DND-41 (cell line): Measurements from ENCODE around the gene RNF123.

Experiments
- ATAC-seq: fragments of 200-7000 bp; cut with Tn5 transposase; 3 replicates; pipeline ENCODE4 v1.9.1; 2021; ENCODE audit warnings: low read depth; ENCODE audit not compliant: insufficient read depth
- DNase-seq: peaks from one replicate; pipeline ENCODE4 v3.0.0-alpha.2; 2020
- H2AFZ ChIP-seq: 2 replicates; pipeline ENCODE4 v1.6.0; 2012; ENCODE audit warnings: low read depth, low read length
- H3K27ac ChIP-seq: 2 replicates; pipeline ENCODE4 v1.5.1; 2012; ENCODE audit warnings: low read length, inconsistent platforms
- H3K27me3 ChIP-seq: fragments of 200-600 bp; sonication (generic); 2 replicates; pipeline ENCODE4 v1.6.0; 2012; ENCODE audit warnings: low read length, mild to moderate bottlenecking, inconsistent platforms; ENCODE audit not compliant: insufficient read depth, poor library complexity
- H3K36me3 ChIP-seq: 2 replicates; pipeline ENCODE4 v1.5.1; 2012; ENCODE audit warnings: low read length, inconsistent platforms; ENCODE audit not compliant: insufficient read depth
- H3K4me1 ChIP-seq: 2 replicates; pipeline ENCODE4 v1.5.1; 2012; ENCODE audit warnings: mild to moderate bottlenecking, low read length; ENCODE audit not compliant: insufficient read depth
- H3K4me2 ChIP-seq: 2 replicates; pipeline ENCODE4 v1.6.0; 2012; ENCODE audit warnings: mild to moderate bottlenecking, moderate library complexity, low read length, inconsistent platforms; ENCODE audit not compliant: insufficient read depth
- H3K4me3 ChIP-seq, 2 experiments: fragments of 200-600 bp in 1 of 2; shearing (Covaris generic) in 1 of 2; 2 replicates each; pipeline ENCODE4 v1.5.1; 2012 to 2016; ENCODE audit warnings: inconsistent platforms in 2 of 2, low read length in 2 of 2, mild to moderate bottlenecking in 2 of 2, low read depth in 1 of 2, moderate library complexity in 1 of 2
- H3K79me2 ChIP-seq: 2 replicates; pipeline ENCODE4 v1.6.0; 2012; ENCODE audit warnings: low read length, inconsistent platforms; ENCODE audit not compliant: insufficient read depth
- H3K9ac ChIP-seq: 2 replicates; pipeline ENCODE4 v1.6.0; 2012; ENCODE audit warnings: low read depth, mild to moderate bottlenecking, inconsistent platforms, low read length, moderate library complexity
- H3K9me3 ChIP-seq: 2 replicates; pipeline ENCODE4 v1.5.1; 2012; ENCODE audit warnings: low read length, moderate library complexity, mild to moderate bottlenecking, inconsistent platforms; ENCODE audit not compliant: insufficient read depth, severe bottlenecking
- H4K20me1 ChIP-seq: 2 replicates; pipeline ENCODE4 v1.6.0; 2012; ENCODE audit warnings: low read length; ENCODE audit not compliant: insufficient read depth
- EZH2 ChIP-seq: IDR thresholded peaks from 3 replicates; pipeline ENCODE4 v1.6.1; 2012; ENCODE audit warnings: borderline replicate concordance, low read depth, mild to moderate bottlenecking, moderate library complexity, low read length, inconsistent platforms; ENCODE audit not compliant: severe bottlenecking
- TF ChIP-seq, protein P1 (sequence below): IDR thresholded peaks from 2 replicates; pipeline ENCODE4 v1.5.1; 2012; ENCODE audit warnings: borderline replicate concordance, low read length, moderate library complexity, mild to moderate bottlenecking; ENCODE audit not compliant: poor library complexity, severe bottlenecking; ENCODE audit errors: extremely low read depth

Gene RNF123

DNA sequence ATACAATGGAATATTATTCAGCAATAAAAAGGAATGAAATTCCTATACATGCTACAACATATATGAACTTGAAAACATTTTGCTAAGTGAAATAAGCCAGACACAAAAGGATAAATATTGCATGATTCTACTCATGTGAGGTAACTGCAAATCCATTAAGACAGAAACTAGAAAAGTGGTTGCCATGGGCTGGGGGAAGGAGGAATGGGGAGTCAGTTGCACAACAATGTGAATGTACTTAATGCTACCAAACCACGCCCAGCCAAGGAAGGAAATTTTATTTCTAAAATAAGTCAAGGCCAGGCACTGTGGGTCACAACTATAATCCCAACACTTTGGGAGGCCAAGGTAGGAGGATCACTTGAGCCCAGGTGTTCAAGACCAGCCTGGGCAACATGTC lies 44.2 kb downstream of the RNF123 start:
- Histone ChIP-seq H4K20me1 (peaks cover 4% of the 10 kb centered on the region; the same call in 1 of the 2 replicates), H3K4me3 (no peak overlapping the region), H3K36me3 (peaks cover 74% of the 10 kb centered on the region), H3K4me1 (no peaks in the 10 kb centered on the region), H3K4me2 (no peak overlapping the region), H3K9me3 (no peaks in the 10 kb centered on the region), H3K27me3 (no peaks in the 10 kb centered on the region), H3K9ac (no peak overlapping the region), H3K79me2 (peaks cover 5% of the 10 kb centered on the region; the same call in 1 of the 2 replicates), H3K27ac (no peak overlapping the region), H2AFZ (no peak overlapping the region)
- no peak for TF ChIP-seq EZH2
- TF ChIP-seq, protein P1, sequence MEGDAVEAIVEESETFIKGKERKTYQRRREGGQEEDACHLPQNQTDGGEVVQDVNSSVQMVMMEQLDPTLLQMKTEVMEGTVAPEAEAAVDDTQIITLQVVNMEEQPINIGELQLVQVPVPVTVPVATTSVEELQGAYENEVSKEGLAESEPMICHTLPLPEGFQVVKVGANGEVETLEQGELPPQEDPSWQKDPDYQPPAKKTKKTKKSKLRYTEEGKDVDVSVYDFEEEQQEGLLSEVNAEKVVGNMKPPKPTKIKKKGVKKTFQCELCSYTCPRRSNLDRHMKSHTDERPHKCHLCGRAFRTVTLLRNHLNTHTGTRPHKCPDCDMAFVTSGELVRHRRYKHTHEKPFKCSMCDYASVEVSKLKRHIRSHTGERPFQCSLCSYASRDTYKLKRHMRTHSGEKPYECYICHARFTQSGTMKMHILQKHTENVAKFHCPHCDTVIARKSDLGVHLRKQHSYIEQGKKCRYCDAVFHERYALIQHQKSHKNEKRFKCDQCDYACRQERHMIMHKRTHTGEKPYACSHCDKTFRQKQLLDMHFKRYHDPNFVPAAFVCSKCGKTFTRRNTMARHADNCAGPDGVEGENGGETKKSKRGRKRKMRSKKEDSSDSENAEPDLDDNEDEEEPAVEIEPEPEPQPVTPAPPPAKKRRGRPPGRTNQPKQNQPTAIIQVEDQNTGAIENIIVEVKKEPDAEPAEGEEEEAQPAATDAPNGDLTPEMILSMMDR, result no peak
- DNase-seq, result no peak
- ATAC-seq, result no peak

DNA sequence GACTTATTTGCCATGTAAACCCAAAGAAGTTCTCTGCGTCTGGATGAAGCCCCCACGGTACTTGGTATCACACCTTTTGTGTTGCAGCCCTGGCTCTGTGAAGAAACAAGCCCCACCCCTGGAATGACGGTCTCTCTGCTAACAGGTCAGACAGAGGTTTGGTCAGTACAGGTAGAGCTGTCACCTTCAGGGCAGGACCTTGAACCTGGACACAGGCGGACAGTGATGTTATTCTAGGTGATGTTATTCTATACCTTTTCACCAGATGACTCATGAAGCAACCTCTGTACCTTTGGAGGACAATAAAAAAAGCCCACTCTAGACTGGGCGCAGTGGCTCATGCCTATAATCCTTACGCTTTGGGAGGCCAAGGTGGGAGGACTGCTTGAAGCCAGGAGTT lies 45.4 kb downstream of the RNF123 start:
- Histone ChIP-seq H3K9ac (no peak overlapping the region), H3K4me1 (no peaks in the 10 kb centered on the region), H3K9me3 (no peaks in the 10 kb centered on the region), H3K4me3 (no peak overlapping the region), H3K4me2 (no peak overlapping the region), H2AFZ (no peak overlapping the region), H3K27me3 (no peaks in the 10 kb centered on the region), H3K36me3 (peaks cover 79% of the 10 kb centered on the region), H4K20me1 (peaks cover 5% of the 10 kb centered on the region; the same call in 1 of the 2 replicates), H3K79me2 (peaks cover 5% of the 10 kb centered on the region; the same call in 1 of the 2 replicates), H3K27ac (no peak overlapping the region)
- ATAC-seq (no peak), DNase-seq (no peak)
- TF ChIP-seq, protein P1, result no peak
- TF ChIP-seq EZH2, result no peak

DNA sequence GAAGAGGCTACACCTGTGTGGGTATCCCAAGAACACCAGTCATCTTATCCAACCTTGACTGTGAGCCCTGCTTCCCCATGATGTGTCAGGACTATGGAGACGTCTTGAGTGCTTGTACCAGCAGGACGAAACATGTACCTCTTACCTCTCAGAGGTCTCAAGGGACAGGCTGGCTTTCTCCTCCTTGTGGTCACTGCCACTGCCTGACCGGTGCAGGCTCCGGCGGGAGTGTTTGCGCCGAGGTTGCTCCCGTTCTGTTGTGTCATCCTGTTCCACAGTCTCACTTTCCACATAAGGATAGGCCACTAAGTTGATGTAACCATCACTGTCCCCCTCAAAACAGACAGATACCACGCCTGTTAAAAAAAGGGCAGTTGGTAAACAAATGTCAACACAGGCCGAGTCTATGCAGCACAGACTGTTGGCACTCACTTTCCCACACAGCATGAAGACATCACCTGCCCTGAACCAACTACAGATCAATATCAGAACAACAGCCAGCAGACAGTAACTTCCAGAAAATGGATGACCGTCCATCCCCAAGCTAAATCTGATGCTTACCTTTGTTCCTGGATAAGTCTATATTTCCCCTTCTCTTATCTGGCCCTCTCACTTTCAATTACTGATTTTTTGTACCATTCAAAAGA lies 48.8 kb downstream of the RNF123 start:
- Histone ChIP-seq H3K4me3 (no peak overlapping the region), H3K9ac (no peak overlapping the region), H3K79me2 (peaks cover 17% of the 10 kb centered on the region; the same call in 1 of the 2 replicates), H3K4me2 (no peak overlapping the region), H3K9me3 (no peaks in the 10 kb centered on the region), H4K20me1 (peaks cover 5% of the 10 kb centered on the region; the same call in 1 of the 2 replicates), H3K27ac (no peak overlapping the region), H3K4me1 (no peaks in the 10 kb centered on the region), H2AFZ (no peak overlapping the region), H3K27me3 (no peaks in the 10 kb centered on the region), H3K36me3 (peaks cover 55% of the 10 kb centered on the region)
- ATAC-seq (no peak), DNase-seq (no peak)
- no peak for TF ChIP-seq EZH2
- TF ChIP-seq, protein P1, result no peak

DNA sequence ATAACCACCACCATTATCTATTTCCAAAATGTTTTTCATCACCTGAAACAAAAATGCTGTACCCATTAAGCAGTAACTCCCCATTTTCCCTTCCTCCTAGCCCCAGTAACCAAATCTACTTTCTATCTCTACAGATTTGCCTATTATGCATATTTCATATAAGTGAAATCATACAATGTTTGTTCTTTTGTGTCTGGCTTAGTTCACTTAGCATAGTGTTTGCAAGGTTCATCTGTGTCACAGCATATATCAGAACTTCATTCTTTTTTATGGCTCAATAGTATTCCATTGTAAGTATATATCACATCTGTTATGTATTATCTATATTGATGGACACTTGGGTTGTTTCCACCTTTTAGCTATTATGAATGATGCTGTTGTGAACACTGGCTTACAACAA lies 51.1 kb downstream of the RNF123 start:
- Histone ChIP-seq H3K27me3 (no peaks in the 10 kb centered on the region), H4K20me1 (peaks cover 11% of the 10 kb centered on the region; the same call in 1 of the 2 replicates), H3K9me3 (no peaks in the 10 kb centered on the region), H3K4me3 (no peak overlapping the region), H3K4me2 (no peak overlapping the region), H3K9ac (no peak overlapping the region), H2AFZ (no peak overlapping the region), H3K36me3 (peaks cover 52% of the 10 kb centered on the region), H3K4me1 (no peaks in the 10 kb centered on the region), H3K79me2 (peaks cover 31% of the 10 kb centered on the region), H3K27ac (no peak overlapping the region)
- DNase-seq (no peak), ATAC-seq (no peak)
- no peak for TF ChIP-seq EZH2
- TF ChIP-seq, protein P1, result no peak
